B cell (primary cell): ENCODE results near the gene JADE1. TPM values are rescaled to one million over a fixed set of nuclear protein-coding genes. Genes with fewer than 3 reads are reported as not detected.

Experiments used
- ATAC-seq: fragments of 200-7000 bp; cut with Tn5 transposase; one replicate; pipeline ENCODE4 v1.10.0; 2021; ENCODE audit warnings: low read depth, mild to moderate bottlenecking, moderate number of reproducible peaks, moderate library complexity
- CTCF ChIA-PET: fragments of 350-600 bp; sonication (Branson Sonifier 250); formaldehyde crosslinking; loops from one replicate; lab custom pipeline; 2021; ENCODE audit warnings: antibody characterized with exemption, inconsistent platforms; lab: Charles Lee
- POLR2A ChIA-PET: fragments of 350-600 bp; sonication (Branson Sonifier 250); formaldehyde crosslinking; loops from one replicate; lab custom pipeline; 2021; ENCODE audit warnings: antibody characterized with exemption; lab: Charles Lee
- DNase-seq: peaks from one replicate; pipeline ENCODE4 v3.0.0; 2013
- H2AFZ ChIP-seq: 2 replicates; pipeline ENCODE4 v1.6.1; 2012; ENCODE audit warnings: mild to moderate bottlenecking, low read depth, low read length; ENCODE audit not compliant: insufficient read depth, poor library complexity, severe bottlenecking
- H3K27ac ChIP-seq, 2 donors: 1 replicate in 1 of 2; 2 replicates in 1 of 2; pipeline ENCODE4 v1.5.1; 2012 to 2013; ENCODE audit warnings: low read length in 2 of 2, mild to moderate bottlenecking in 2 of 2, moderate library complexity in 1 of 2
- H3K27me3 ChIP-seq, 4 experiments: fragments of 200-600 bp in 1 of 4; sonication (generic) in 1 of 4; replicated peaks in 1 of 4; 1 replicate in 2 of 4; 2 replicates in 2 of 4; pipeline versions ENCODE4 v1.6.1 to v1.7.0; 2013 to 2016; ENCODE audit warnings: low read length in 3 of 4, mild to moderate bottlenecking in 2 of 4, mixed read lengths in 1 of 4, moderate library complexity in 1 of 4; ENCODE audit not compliant: insufficient read depth in 4 of 4, control insufficient read depth in 3 of 4; ENCODE audit errors: control extremely low read depth in 1 of 4
- H3K36me3 ChIP-seq, 2 experiments: replicated peaks in 1 of 2; 1 replicate in 1 of 2; 2 replicates in 1 of 2; pipeline versions ENCODE4 v1.6.1 to v1.7.1; 2013; ENCODE audit warnings: low read length in 1 of 2; ENCODE audit not compliant: insufficient read depth in 2 of 2, control insufficient read depth in 1 of 2; ENCODE audit errors: control extremely low read depth in 1 of 2, extremely low read depth in 1 of 2
- H3K4me1 ChIP-seq, 2 donors: fragments of 200-600 bp in 1 of 2; sonication (generic) in 1 of 2; 1 replicate in 1 of 2; 2 replicates in 1 of 2; pipeline versions ENCODE4 v1.5.1 to v1.6.1; 2013 to 2017; ENCODE audit warnings: low read length in 2 of 2; ENCODE audit not compliant: control insufficient read depth in 2 of 2, insufficient read depth in 2 of 2
- H3K4me2 ChIP-seq: replicated peaks from 2 replicates; pipeline ENCODE3; 2012; ENCODE audit warnings: mild to moderate bottlenecking, low read depth, low read length; ENCODE audit not compliant: poor library complexity, severe bottlenecking
- H3K4me3 ChIP-seq, 5 experiments: fragments of 200-600 bp in 1 of 5; sonication (generic) in 1 of 5; 1 replicate in 3 of 5; 2 replicates in 2 of 5; pipeline versions ENCODE4 v1.5.1 to v1.7.0; 2011 to 2016; ENCODE audit warnings: low read length in 4 of 5, mild to moderate bottlenecking in 4 of 5, low read depth in 2 of 5, control low read depth in 1 of 5, moderate library complexity in 1 of 5; ENCODE audit not compliant: insufficient read depth in 1 of 5; ENCODE audit errors: control extremely low read depth in 1 of 5, extremely low read depth in 1 of 5
- H3K79me2 ChIP-seq: fragments of 200-600 bp; sonication (generic); one replicate; pipeline ENCODE4 v1.6.0; 2016; ENCODE audit warnings: low read length; ENCODE audit not compliant: control insufficient read depth, insufficient read depth
- H3K9ac ChIP-seq: fragments of 200-600 bp; sonication (generic); 2 replicates; pipeline ENCODE4 v1.6.1; 2017; ENCODE audit warnings: mild to moderate bottlenecking, low read length, moderate library complexity
- H3K9me3 ChIP-seq, 3 donors: one replicate each; pipeline versions ENCODE4 v1.6.1 to v1.7.1; 2013; ENCODE audit warnings: low read length in 2 of 3; ENCODE audit not compliant: control insufficient read depth in 2 of 3, insufficient read depth in 1 of 3; ENCODE audit errors: control extremely low read depth in 1 of 3
- H4K20me1 ChIP-seq: 2 replicates; pipeline ENCODE4 v1.6.0; 2012; ENCODE audit warnings: mild to moderate bottlenecking, low read length; ENCODE audit not compliant: insufficient read depth, control insufficient read depth, poor library complexity, severe bottlenecking
- H3K27ac Mint-ChIP-seq: one replicate; pipeline ENCODE4 v1.8.0; 2021; ENCODE audit warnings: mixed read lengths
- H3K27me3 Mint-ChIP-seq: one replicate; pipeline ENCODE4 v1.8.0; 2021; ENCODE audit warnings: mixed read lengths
- H3K4me1 Mint-ChIP-seq: one replicate; pipeline ENCODE4 v1.8.0; 2021; ENCODE audit warnings: mixed read lengths
- H3K4me3 Mint-ChIP-seq: one replicate; pipeline ENCODE4 v1.8.0; 2021; ENCODE audit warnings: mixed read lengths
- H3K9me3 Mint-ChIP-seq: one replicate; pipeline ENCODE4 v1.8.0; 2022; ENCODE audit warnings: mixed read lengths; ENCODE audit not compliant: insufficient read depth
- CTCF ChIP-seq: fragments of 200-600 bp; IDR thresholded peaks from one replicate; pipeline ENCODE4 v1.8.0; 2022; ENCODE audit warnings: antibody characterized with exemption, mild to moderate bottlenecking
- EZH2 ChIP-seq: IDR thresholded peaks from 2 replicates; pipeline ENCODE4 v1.6.1; 2012; ENCODE audit warnings: borderline replicate concordance, low read depth, mild to moderate bottlenecking, moderate library complexity, low read length; ENCODE audit not compliant: insufficient read depth, poor library complexity, severe bottlenecking
- WGBS: methylation state at CpG from one replicate; pipeline ENCODE4 v1.1.5; 2013; ENCODE audit warnings: missing lambda C conversion rate; ENCODE audit not compliant: insufficient coverage; 5-methylcytosine and 5-hydroxymethylcytosine counted together
- intact Hi-C: fragments of 100-400 bp; cut with micrococcal nuclease; formaldehyde crosslinking; loops from one replicate; pipeline ENCODE4 v1.10.0; 2022
- polyA minus RNA-seq: library from RNA; depleted of rRNA, polyadenylated mRNA; stranded (reverse); fragments of >200 nt; gene quantifications from 2 replicates; pipeline ENCODE4 v1.2.3, GENCODE V29; 2012
- polyA plus RNA-seq: library from polyadenylated mRNA; depleted of rRNA; stranded (reverse); fragments of >200 nt; gene quantifications from 2 replicates; pipeline ENCODE4 v1.2.3, GENCODE V29; 2012
- total RNA-seq, 2 donors: library from RNA; stranded (reverse); fragments of 120-200 nt in 1 of 2; gene quantifications; 1 replicate in 1 of 2; 2 replicates in 1 of 2; pipeline versions ENCODE4 v1.2.3 to v1.2.4, GENCODE V29; 2013 to 2022

The JADE1 gene
- total RNA-seq, result 42.4 and 45.4 TPM in 2 replicates
- 29.2 TPM for total RNA-seq (2013)
- 13.8 and 21.1 TPM in 2 replicates for polyA plus RNA-seq
- 21.9 and 28.4 TPM in 2 replicates for polyA minus RNA-seq

DNA sequence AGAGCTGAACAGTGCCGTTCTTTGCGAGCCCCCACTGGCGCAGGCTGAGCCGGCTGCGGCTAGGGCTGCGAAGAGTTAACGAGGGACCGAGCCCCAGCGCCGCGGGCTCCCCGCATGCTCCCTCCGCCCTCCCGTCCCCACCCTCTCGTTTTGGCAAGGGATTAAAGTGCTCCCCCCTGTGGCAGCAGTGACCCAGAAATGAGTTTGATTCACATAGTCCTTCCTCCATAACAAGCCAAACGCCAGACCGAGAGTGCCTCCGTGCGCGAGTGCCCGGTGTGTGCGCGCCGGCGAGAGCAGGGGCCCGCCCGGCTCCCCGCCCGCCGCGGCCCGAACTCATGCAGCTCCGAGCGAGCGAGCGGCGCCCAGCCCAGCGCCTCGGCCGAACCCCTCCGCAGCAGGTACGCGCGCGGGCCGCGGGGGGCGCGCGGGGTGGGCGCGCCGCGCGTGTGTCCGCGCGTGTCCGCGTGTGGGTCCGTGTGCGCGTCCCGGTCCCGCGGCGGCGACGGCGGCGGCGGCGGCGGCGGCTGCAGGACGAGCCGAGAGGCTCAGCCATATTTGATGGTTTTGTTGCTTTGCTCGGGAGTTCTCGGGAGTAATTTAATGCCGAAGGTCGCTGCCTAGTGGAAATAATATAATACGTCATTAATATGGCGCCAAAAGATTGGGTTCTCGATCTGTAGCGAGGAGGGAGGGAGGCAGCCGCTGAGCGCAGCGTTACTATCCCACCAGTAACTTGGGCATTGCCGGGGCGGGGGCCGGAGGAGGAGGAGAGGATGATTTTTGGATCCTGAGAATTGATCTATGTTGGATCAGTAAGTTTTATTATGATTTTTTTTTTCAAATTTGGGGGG lies at the start of gene JADE1:
Gene JADE1 (plus strand): TSS at position 224 of the 854 bp plus-strand sequence. CDS start 22,059 bp downstream, outside the sequence.
- Histone ChIP-seq H3K27ac (peak within 1 kb of the TSS; percentile 74 to 89), H2AFZ (peak within 1 kb of the TSS; percentile 81), H3K27me3 (no peaks in the 10 kb centered on the region), H3K4me3 (peak within 1 kb of the TSS; percentile 72 to 95 (median 78)), H3K36me3 (no peaks in the 10 kb centered on the region), H3K4me1 (peaks cover 7 to 16% of the 10 kb centered on the region in 2 donors), H3K9ac (peak within 1 kb of the TSS; percentile 93), H4K20me1 (peaks cover 23% of the 10 kb centered on the region), H3K9me3 (peaks cover 0 to 1% (median 0%) of the 10 kb centered on the region in 3 donors), H3K4me2 (peak within 1 kb of the TSS; percentile 96), H3K79me2 (peaks cover 35% of the 10 kb centered on the region)
- H3K4me3 Mint-ChIP-seq, result peak within 1 kb of the TSS; percentile 96
- ChIA-PET CTCF (interaction anchor here (0.6 to 2.2 kb wide), 7 partner anchors 14 to 844 kb away, joined by 3 to 7 read pairs (median 5); partner anchors contain the start of gene ABHD18), POLR2A (interaction anchor here (0.6 to 0.8 kb wide), 6 partner anchors 23 to 750 kb away, joined by 4 to 9 read pairs (median 8); partner anchors contain the start of genes LARP1B and PGRMC2)
- no peaks in the 10 kb centered on the region for H3K27me3 Mint-ChIP-seq
- intact Hi-C loops, result loop anchor here (1.0 to 2.0 kb wide), 6 partner anchors 27 to 844 kb away; partner anchors contain the start of genes ABHD18 and MFSD8
- peaks cover 11% of the 10 kb centered on the region for H3K4me1 Mint-ChIP-seq
- ATAC-seq (peak; percentile 61), DNase-seq (peak; percentile 95)
- peak within 1 kb of the TSS; percentile 98 for H3K27ac Mint-ChIP-seq
- no peaks in the 10 kb centered on the region for H3K9me3 Mint-ChIP-seq
- WGBS, result under 1% methylated on average over 91 of the region's 91 CpGs
- TF ChIP-seq EZH2 (no peak), CTCF (peak; percentile 66)

DNA sequence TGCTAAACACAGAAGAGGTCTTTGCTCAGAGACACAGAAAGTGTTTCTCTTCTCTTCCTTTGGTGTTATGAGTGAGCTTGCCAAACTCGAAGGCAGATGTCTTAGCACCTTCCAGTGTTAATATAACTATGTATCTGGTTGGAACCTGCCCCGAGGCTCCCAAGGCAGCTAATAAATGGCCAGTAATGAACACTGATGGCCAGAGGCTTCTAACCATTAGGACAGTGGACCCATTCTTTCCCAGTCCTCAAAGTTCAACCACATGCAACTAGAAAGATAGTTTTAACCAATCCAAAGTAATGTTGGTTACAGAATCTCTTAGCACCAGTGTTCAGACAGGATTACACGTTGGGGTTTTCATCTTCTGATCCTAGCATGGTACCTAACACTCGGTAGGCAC lies 42.7 kb upstream of the JADE1 start:
- no peaks in the 10 kb centered on the region for H3K9me3 ChIP-seq
- Mint-ChIP-seq H3K4me1 (no peaks in the 10 kb centered on the region), H3K9me3 (no peaks in the 10 kb centered on the region), H3K27ac (no peak overlapping the region), H3K4me3 (no peak overlapping the region), H3K27me3 (no peaks in the 10 kb centered on the region)
- WGBS, result no CpG with 5 or more reads among the region's 4 CpGs
- no peak overlapping the region for H3K27ac ChIP-seq
- no peak overlapping the region for H3K9ac ChIP-seq
- no peak overlapping the region for H3K4me3 ChIP-seq
- H3K4me1 ChIP-seq, result no peaks in the 10 kb centered on the region
- ATAC-seq (no peak), DNase-seq (no peak)
- H2AFZ ChIP-seq, result no peak overlapping the region
- POLR2A ChIA-PET, result no interaction called here
- H4K20me1 ChIP-seq, result no peaks in the 10 kb centered on the region
- intact Hi-C loops, result no loop called here
- no peaks in the 10 kb centered on the region for H3K79me2 ChIP-seq
- H3K27me3 ChIP-seq, result no peaks in the 10 kb centered on the region
- CTCF ChIA-PET, result no interaction called here
- no peak overlapping the region for H3K4me2 ChIP-seq
- TF ChIP-seq CTCF (no peak), EZH2 (no peak)
- H3K36me3 ChIP-seq, result no peaks in the 10 kb centered on the region
